Nasal cavity respiratory epithelium epithelial cell of viscerocranial mucosa (primary cell): ENCODE data around the gene BMP5. TPM values are rescaled to one million over a fixed set of nuclear protein-coding genes. Genes with fewer than 3 reads are reported as not detected.

Experiments
- total RNA-seq: library from RNA; depleted of rRNA; stranded (reverse); fragments of >200 nt; gene quantifications from 2 replicates; pipeline ENCODE4 v1.2.3, GENCODE V29; 2014

The BMP5 gene
- total RNA-seq: not detected in 2 replicates

GRCh38 chr6:55875400-55875799, at the start of gene BMP5:
Gene BMP5 (minus strand): TSS chr6:55875590. CDS start chr6:55874865, 725 bp downstream.

